Fibroblast of pulmonary artery (primary cell): ENCODE data around the gene FAS.

ENCODE experiments used
- DNase-seq: peaks from one replicate; pipeline ENCODE4 v3.0.0-alpha.2; 2010; ENCODE audit warnings: low read depth
- H3K4me3 ChIP-seq: replicated peaks from 2 replicates; pipeline ENCODE4 v1.5.1; 2011; ENCODE audit warnings: low read depth, mild to moderate bottlenecking, control low read depth, low read length, moderate library complexity
- CTCF ChIP-seq: IDR thresholded peaks from 2 replicates; pipeline ENCODE4 v1.5.1; 2011; ENCODE audit warnings: mild to moderate bottlenecking, control low read depth, low read length, inconsistent platforms; ENCODE audit errors: missing control alignments

Gene FAS

GRCh38 chr10:89047397-89047796, 56.8 kb downstream of the FAS start:
- TF ChIP-seq CTCF: no peak
- H3K4me3 ChIP-seq: no peak overlapping the region

GRCh38 chr10:89051593-89051992, 61.0 kb downstream of the FAS start:
- no peak overlapping the region for H3K4me3 ChIP-seq
- no peak for DNase-seq
- no peak for TF ChIP-seq CTCF

More at GRCh38 chr10:89047397-89047796, 56.8 kb downstream of the FAS start:
- DNase-seq: peak; percentile 50

GRCh38 chr10:89053555-89053954, 63.0 kb downstream of the FAS start:
- DNase-seq: no peak
- no peak overlapping the region for H3K4me3 ChIP-seq
- TF ChIP-seq CTCF: no peak

- no peak for DNase-seq
- H3K4me3 ChIP-seq: no peak overlapping the region
- no peak for TF ChIP-seq CTCF
These were observed 64.6 kb downstream of the FAS start for GRCh38 chr10:89055159-89055558.

GRCh38 chr10:89062861-89063260, 72.3 kb downstream of the FAS start:
- DNase-seq: peak; percentile 73
- TF ChIP-seq CTCF: no peak

GRCh38 chr10:89063465-89063864, 72.9 kb downstream of the FAS start:
- TF ChIP-seq CTCF: no peak
- H3K4me3 ChIP-seq: no peak overlapping the region
- no peak for DNase-seq

More at GRCh38 chr10:89062861-89063260, 72.3 kb downstream of the FAS start:
- no peak overlapping the region for H3K4me3 ChIP-seq

- DNase-seq: peak; percentile 73
- H3K4me3 ChIP-seq: no peak overlapping the region
These were observed 74.2 kb downstream of the FAS start for GRCh38 chr10:89064748-89065147.

More at GRCh38 chr10:89064748-89065147, 74.2 kb downstream of the FAS start:
- TF ChIP-seq CTCF: no peak
